ENCODE results near the gene TOR2A.

Gene TOR2A

DNA sequence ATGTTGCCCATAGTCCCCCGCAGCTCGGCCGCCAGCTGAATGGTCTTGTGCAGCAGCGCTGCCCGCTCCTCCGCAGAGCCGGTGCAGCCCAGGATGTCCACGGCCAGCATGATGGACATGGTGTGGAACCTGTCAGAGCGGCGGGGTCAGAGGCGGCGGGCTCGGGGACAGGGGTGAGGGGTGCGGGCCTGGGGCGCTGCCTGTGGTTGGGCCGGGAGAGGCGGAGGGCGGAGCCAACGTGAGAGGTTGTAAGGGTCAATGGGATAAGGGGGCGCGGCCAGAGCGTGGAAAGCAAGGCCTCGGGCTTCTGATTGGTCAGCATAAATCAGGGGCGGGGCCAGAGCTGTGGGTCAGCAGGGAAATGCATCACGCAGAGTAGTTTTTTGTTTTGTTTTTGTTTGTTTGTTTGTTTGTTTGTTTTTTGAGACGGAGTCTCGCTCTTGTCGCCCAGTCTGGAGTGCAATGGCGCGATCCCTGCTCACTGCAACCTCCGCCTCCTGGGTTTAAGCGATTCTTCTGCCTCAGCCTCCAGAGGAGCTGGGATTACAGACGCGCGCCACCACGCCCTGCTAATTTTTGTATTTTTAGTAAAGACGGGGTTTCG lies 6.8 kb upstream of the TOR2A start:
- no peak for DNase-seq

- no peak for DNase-seq
Observed at GRCh38 chr9:127739614-127740330, 4.7 kb upstream of the TOR2A start.

DNA sequence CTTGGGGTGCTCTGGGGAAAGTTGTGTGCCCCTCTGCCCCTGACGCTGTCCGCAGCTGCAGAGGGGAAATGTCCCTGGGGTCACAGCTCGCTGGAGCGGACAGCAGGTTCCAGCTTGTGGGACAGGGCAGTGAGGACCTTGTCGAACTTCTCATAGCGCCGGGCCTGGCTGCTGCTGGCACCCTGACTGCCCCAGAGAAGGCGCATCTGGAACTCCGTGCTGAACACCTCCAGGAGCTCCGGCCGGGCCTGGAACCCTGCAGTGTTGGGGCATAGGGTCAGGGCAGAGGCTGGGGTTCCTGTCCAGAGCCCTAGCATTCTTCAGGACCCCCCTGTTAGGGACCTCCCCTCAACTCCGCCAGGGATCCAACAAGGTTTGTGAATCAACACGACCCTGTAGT lies 3.6 kb upstream of the TOR2A start:
- no peak for DNase-seq

- DNase-seq = no peak
Observed at GRCh38 chr9:127735530-127736185, 564 bp upstream of the TOR2A start.

- no peak for DNase-seq
Observed at GRCh38 chr9:127734247-127734746, 797 bp downstream of the TOR2A start.

DNA sequence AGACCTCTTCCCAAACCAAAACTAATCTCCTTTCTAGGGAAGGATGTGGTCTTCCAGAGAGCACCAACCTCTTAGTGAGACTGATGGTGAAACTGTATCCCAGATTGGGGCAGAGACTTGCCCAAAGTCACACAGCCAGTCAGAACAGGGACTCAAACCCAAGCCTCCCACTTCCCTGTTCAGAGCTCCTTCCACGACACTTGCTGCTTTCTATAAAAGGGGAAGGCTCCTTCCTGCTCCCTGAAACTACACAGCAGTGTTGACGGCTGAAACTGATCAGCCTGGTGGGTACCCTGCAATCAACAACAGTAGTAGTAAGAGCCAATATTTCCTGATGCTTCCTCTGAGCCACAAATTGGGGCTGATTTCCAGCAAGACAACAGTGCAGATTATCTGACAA lies 1.5 kb downstream of the TOR2A start:
- DNase-seq = no peak

DNA sequence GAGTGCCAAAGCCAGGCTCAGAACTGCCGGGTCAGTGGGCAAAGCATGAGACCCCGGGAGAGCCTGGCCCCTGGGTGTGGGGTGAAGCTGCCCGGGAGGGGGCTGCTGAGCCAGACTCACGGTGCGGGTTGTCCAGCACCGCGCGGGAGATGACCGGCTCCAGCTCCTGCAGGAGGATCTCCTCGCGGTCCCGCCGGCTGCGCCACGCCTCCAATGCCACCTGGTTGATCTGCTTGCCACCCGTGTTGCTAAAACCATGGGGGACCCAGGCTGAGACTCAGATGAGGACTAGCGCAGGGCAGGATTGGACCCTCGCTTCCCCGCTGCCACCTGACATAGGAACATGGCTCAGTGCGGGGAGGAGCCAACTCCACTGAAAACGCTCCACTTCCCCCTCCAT lies 2.6 kb downstream of the TOR2A start:
- DNase-seq = no peak

DNA sequence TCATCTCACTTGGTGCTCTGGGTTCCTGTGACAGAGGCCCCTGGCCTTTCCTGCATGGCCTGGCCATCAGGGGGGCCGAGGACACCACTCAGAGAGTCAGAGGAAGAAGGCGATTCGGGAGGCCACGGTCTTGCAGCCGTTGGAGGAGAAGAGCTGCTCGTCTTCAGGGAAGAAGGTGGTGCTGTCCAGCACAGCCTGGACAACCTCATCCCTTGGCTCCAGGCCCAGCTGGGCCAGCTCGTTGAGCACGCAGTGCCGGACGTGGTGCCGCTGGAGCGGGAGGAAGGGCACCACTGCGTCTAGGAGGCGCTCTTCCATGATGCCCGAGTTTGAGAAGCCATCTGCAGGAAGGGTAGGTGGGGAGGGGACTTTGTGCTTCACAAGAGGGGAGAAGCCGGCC lies 3.2 kb downstream of the TOR2A start:
- DNase-seq = no peak

- no peak for DNase-seq
Observed at GRCh38 chr9:127730799-127731410, 4.2 kb downstream of the TOR2A start.

- DNase-seq = no peak
Observed at GRCh38 chr9:127730262-127730661, 4.8 kb downstream of the TOR2A start.

DNA sequence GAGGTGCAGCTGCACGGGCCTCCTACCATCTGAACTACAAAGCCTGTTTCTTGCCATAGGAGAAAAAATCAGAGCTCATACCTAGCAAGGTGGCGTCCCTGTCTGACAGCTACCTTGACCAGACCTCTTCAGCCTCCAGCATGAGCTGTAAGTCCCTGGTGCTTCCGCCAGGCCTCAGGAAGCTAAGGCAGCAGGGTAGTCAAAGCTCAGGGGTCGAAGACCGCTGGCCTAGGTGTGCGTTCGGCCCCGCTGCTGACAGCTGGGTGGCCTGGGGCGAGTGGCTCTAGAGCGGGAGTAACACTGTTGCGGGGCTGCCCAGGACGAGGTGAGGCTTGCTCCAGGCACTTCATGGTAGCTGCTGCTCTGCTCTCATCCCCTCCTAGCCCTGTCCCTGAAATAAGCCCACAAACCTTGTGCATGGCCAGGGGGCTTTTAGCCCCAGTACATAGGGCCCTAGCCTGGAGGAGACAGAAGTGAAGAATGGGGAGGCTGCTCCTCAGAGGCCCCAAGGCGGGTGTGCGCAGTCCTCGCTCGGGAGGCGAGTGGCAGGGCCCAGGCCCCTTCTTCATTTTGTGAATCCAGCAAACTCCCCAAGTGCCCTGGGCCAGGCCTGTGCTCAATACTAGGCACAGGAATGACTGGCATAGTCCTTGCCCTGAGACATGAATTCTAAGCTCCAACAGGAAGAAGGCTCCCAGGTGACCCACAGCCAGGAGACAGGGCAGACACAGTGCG lies 5.4 kb downstream of the TOR2A start:
- no peak for DNase-seq

GRCh38 chr9:127728808-127729207 lies 6.3 kb downstream of the TOR2A start:
- DNase-seq = no peak

DNA sequence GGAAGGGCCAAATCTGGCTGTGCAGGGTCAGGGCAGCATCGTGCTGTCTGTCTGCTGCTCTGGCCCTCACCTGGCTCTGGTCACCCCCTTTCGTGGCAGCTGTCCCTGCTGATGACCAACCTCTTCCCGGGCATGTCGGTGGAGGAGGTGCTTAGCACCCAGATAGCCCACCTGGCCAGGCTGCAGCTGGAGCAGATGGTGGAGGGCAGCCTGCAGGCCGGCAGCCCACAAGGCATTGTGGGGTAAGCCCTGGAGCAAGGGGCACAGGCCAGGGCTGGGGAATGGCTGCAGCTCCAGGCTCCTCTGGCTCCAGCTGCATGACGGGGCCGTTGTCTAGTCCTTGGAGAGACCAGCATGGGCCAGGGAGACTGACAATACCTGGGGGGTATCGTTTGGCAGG lies 8.2 kb downstream of the TOR2A start:
- DNase-seq = no peak

DNA sequence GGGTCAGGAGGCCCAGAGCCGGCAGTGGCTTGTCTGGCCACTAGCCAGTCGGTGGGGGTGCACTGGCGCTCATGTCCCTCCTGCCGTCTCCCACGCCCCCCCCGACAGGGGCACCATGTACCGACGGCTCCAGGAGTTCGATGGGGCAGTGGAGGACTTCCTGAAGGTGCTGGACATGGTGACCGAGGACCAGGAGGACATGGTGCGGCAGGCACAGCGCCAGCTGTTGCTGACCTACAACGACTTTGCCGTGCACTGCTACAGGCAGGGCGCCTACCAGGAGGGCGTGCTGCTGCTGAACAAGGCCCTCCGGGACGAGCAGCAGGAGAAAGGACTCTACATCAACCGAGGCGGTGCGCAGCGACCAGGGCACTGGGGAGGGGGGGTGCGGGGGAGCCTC lies 11.1 kb downstream of the TOR2A start:
- DNase-seq = no peak

DNA sequence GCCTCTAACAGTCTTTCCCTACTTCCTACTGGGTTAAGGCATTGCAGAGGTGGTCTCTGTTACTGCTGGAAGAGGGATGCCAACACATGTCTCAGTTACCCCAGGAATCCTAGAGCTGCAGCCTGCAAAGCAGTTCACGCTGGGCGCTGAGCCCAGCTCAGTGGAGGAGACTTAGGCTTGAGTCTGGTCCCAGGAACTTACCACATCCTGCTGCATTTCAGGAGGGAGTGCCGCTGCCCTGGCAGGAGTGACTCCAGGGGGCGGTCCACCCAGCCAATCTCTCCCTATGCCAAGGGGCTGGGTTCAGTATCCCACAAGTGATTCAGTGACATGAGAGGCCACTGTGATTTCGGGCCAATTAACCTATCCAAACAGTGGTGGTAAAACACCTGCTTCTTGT lies 11.7 kb downstream of the TOR2A start:
- no peak for DNase-seq

DNA sequence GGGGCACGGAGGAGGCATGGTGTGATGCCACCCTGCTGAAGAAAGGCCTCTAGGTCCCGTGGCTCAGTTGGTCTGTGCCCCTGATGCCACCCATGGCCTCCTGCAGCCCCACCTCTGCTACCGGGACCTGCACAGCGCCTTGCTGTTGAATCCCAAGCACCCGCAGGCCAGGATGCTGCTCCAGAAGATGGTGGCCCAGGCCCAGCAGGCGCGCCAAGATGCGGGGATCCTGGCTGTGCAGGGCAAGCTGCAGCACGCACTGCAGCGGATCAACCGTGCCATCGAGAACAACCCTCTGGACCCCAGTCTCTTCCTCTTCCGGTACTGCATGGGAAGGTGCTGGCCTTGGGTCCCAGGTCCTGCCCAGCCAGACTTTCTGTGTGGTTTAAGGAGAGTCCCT lies 12.1 kb downstream of the TOR2A start:
- DNase-seq = no peak

- DNase-seq = no peak
Observed at GRCh38 chr9:127722055-127722745, 12.9 kb downstream of the TOR2A start.

DNA sequence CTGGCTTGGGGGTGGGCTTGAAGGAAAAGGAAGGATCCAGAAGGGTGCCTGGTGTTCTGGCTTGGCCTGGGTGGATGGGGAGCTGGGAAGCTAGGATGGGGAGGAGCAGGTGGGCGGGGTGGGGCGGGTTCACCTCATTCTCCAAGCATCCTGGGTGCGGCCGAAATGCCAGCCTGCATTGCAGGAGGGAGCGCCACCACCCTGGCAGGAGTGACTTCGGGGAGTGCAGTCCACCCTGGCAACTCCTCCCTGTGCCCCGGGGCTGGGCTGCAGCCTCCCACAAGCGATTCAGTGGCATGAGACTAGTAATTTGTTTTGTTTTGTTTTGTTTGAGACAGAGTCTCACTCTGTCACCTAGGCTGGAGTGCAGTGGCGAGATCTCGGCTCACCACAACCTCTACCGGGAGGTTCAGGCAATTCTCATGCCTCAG lies 13.7 kb downstream of the TOR2A start:
- no peak for DNase-seq

DNA sequence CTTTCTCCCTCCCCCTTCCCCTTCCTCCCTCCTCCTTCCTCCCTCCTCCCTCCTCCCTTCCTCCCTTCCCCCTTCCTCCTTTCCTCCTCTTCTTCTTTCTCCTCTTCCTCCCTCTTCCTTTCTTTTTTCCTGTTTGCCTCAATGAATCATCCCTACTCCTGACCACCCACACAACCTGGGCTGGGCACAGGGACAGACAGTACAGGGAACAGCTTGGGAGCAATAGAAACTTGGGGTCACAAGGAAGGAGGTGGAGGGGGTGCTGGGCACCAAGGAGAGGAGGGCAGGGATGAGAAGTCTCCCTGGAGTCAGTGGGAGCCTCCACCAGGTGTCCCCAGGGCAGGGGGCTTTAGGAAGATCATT lies 14.2 kb downstream of the TOR2A start:
- DNase-seq = no peak

GRCh38 chr9:127720031-127720864 lies 14.8 kb downstream of the TOR2A start:
- DNase-seq = no peak

DNA sequence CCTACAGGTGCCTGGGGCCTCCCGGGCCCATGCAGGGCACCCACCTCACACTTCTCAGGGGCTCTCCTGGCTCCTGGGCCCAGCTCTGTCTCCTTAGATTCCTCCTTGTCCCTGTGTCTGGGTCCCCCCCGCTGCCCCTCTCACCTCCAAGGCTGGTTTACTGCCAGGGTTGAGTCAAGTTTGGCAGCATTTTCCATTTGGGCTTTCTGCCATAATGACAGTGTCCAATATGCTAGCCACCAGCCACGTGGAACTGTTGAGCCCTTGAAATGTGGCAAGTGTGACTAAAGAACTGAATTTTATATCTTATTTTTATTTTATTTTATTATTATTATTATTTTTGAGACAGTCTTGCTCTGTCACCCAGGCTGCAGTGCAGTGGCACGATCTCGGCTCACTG lies 17.3 kb downstream of the TOR2A start:
- DNase-seq = no peak

- no peak for DNase-seq
Observed at GRCh38 chr9:127716412-127716811, 18.7 kb downstream of the TOR2A start.
